Transverse colon (tissue), 4 donors: ENCODE results near the gene SORL1.

Experiments
- CTCF ChIP-seq, 5 experiments: fragments of 200-600 bp in 3 of 5; fragments of 450-650 bp in 2 of 5; sonication (generic) in 3 of 5; IDR thresholded peaks; 1 replicate in 2 of 5; 2 replicates in 3 of 5; pipeline ENCODE4 v1.5.1; 2016 to 2017; ENCODE audit warnings: antibody characterized with exemption in 5 of 5, inconsistent platforms in 3 of 5, mild to moderate bottlenecking in 2 of 5, moderate library complexity in 1 of 5
- EP300 ChIP-seq: sonication (generic); formaldehyde crosslinking; IDR thresholded peaks from one replicate; pipeline ENCODE4 v1.6.1; 2017; ENCODE audit warnings: antibody characterized with exemption, low read depth
- POLR2A ChIP-seq: fragments of 450-650 bp; IDR thresholded peaks from one replicate; pipeline ENCODE4 v1.6.1; 2016; ENCODE audit warnings: antibody characterized with exemption, mild to moderate bottlenecking, moderate library complexity
- POLR2AphosphoS5 ChIP-seq, 3 donors: sonication (generic); formaldehyde crosslinking; IDR thresholded peaks; one replicate each; pipeline ENCODE4 v1.6.1; 2016; ENCODE audit warnings: antibody characterized with exemption in 3 of 3

GRCh38 chr11:121626980-121627379 lies 174.9 kb downstream of the SORL1 start:
- TF ChIP-seq CTCF (IDR thresholded peaks at IDR 0.05) (no peak), POLR2A (no peak), POLR2AphosphoS5 (IDR thresholded peaks at IDR 0.05) (no peak), EP300 (no peak)
